ENCODE results near the gene CPSF4. TPM values are rescaled to one million over a fixed set of nuclear protein-coding genes. Genes with fewer than 3 reads are reported as not detected.

Gene CPSF4
- total RNA-seq, 120 experiments from 2014 or later, result 31.8 to 83.9 (median 47.3) TPM

Other genes with a start within 250 kb of the CPSF4 start
- under 1 TPM in 5 of 120 experiments, not detected in 115; 0.25 to 0.60 (median 0.28) TPM for gene KPNA7, start 230.8 kb upstream of the CPSF4 start, total RNA-seq
- gene MYH16, start 166.1 kb upstream of the CPSF4 start, total RNA-seq, result under 1 TPM in 4 of 120 experiments, not detected in 116; 0.11 to 0.83 (median 0.44) TPM
- 100 to 1,000 TPM in 106 of 120 experiments, 10 to 100 TPM in 14; 84.1 to 180 (median 126) TPM for gene ARPC1A, start 113.0 kb upstream of the CPSF4 start, total RNA-seq
- gene ARPC1B, start 64.2 kb upstream of the CPSF4 start, total RNA-seq, result 10 to 100 TPM in 115 of 120 experiments, 1 to 10 TPM in 5; 5.2 to 52.6 (median 17.8) TPM
- gene PDAP1, start 30.3 kb upstream of the CPSF4 start, total RNA-seq, result 100 to 1,000 TPM in 4 of 120 experiments, 10 to 100 TPM in 116; 57.9 to 106 (median 75.1) TPM
- 10 to 100 TPM; 37.0 to 97.8 (median 64.0) TPM for gene BUD31, start 30.0 kb upstream of the CPSF4 start, total RNA-seq
- gene PTCD1, start 145 bp upstream of the CPSF4 start, total RNA-seq, result 10 to 100 TPM in 9 of 120 experiments, 1 to 10 TPM in 111; 3.2 to 13.4 (median 6.3) TPM
- 100 to 1,000 TPM; 128 to 423 (median 260) TPM for gene ATP5MF, start 27.2 kb downstream of the CPSF4 start, total RNA-seq
- 10 to 100 TPM; 11.6 to 35.5 (median 20.6) TPM for gene ZNF789, start 33.9 kb downstream of the CPSF4 start, total RNA-seq
- gene ZNF394, start 61.3 kb downstream of the CPSF4 start, total RNA-seq, result 10 to 100 TPM; 15.6 to 37.7 (median 22.6) TPM
- 10 to 100 TPM; 10.7 to 19.7 (median 14.4) TPM for gene ZKSCAN5, start 65.7 kb downstream of the CPSF4 start, total RNA-seq
- 10 to 100 TPM in 8 of 120 experiments, 1 to 10 TPM in 112; 5.4 to 10.6 (median 8.1) TPM for gene FAM200A, start 113.2 kb downstream of the CPSF4 start, total RNA-seq
- gene ZNF655, start 119.7 kb downstream of the CPSF4 start, total RNA-seq, result 100 to 1,000 TPM in 16 of 120 experiments, 10 to 100 TPM in 104; 60.1 to 125 (median 87.8) TPM
- 1 to 10 TPM in 103 of 120 experiments, under 1 TPM in 14, not detected in 3; 0.58 to 6.6 (median 2.1) TPM for gene TMEM225B, start 159.3 kb downstream of the CPSF4 start, total RNA-seq
- gene ZSCAN25, start 178.0 kb downstream of the CPSF4 start, total RNA-seq, result 10 to 100 TPM; 14.8 to 38.1 (median 24.2) TPM
- gene CYP3A5, start 241.1 kb downstream of the CPSF4 start, total RNA-seq, result 10 to 100 TPM in 1 of 120 experiments, 1 to 10 TPM in 38, under 1 TPM in 70, not detected in 11; 0.17 to 10.3 (median 0.75) TPM

Data from dorsolateral prefrontal cortex (tissue), 118 donors.